Prostate gland (tissue), 2 donors: ENCODE measurements around the gene DCANP1. TPM values are rescaled to one million over a fixed set of nuclear protein-coding genes. Genes with fewer than 3 reads are reported as not detected.

Source experiments
- DNase-seq: peaks from one replicate; pipeline ENCODE4 v3.0.0-alpha.2; 2019; ENCODE audit warnings: low spot score
- H3K27ac ChIP-seq, 2 donors: fragments of 200-600 bp; sonication (generic); 2 replicates each; pipeline ENCODE4 v1.5.1; 2017 to 2019
- H3K27me3 ChIP-seq: fragments of 200-600 bp; sonication (generic); replicated peaks from 2 replicates; pipeline ENCODE4 v1.5.1; 2019; ENCODE audit not compliant: insufficient read depth
- H3K36me3 ChIP-seq, 2 donors: fragments of 200-600 bp; sonication (generic); 1 replicate in 1 of 2; 2 replicates in 1 of 2; pipeline versions ENCODE4 v1.5.1 to v1.8.1; 2017 to 2019
- H3K4me1 ChIP-seq: fragments of 200-600 bp; sonication (generic); replicated peaks from 2 replicates; pipeline ENCODE4 v1.5.1; 2019
- H3K4me3 ChIP-seq, 2 donors: fragments of 200-600 bp; sonication (generic); 2 replicates each; pipeline ENCODE4 v1.5.1; 2017 to 2019
- H3K9me3 ChIP-seq: fragments of 200-600 bp; sonication (generic); 2 replicates; pipeline ENCODE4 v1.5.1; 2017
- POLR2A ChIP-seq: fragments of 450-650 bp; IDR thresholded peaks from one replicate; pipeline ENCODE4 v1.6.1; 2016; ENCODE audit warnings: antibody characterized with exemption, mild to moderate bottlenecking
- POLR2AphosphoS5 ChIP-seq: sonication (generic); formaldehyde crosslinking; IDR thresholded peaks from one replicate; pipeline ENCODE4 v1.6.1; 2017; ENCODE audit warnings: antibody characterized with exemption
- WGBS: methylation state at CpG from one replicate; pipeline ENCODE4 v1.1.5; 2018; 5-methylcytosine and 5-hydroxymethylcytosine counted together
- intact Hi-C: fragments of 100-400 bp; cut with DNase I; formaldehyde crosslinking; loops from one replicate; pipeline ENCODE4 v1.14.2; 2022
- total RNA-seq, 2 donors: library from RNA; depleted of rRNA; stranded (reverse); fragments of >200 nt; gene quantifications; one replicate each; pipeline ENCODE4 v1.1.0, GENCODE V29; 2016
- TF ChIP-seq, protein P1 (sequence below), 4 experiments: fragments of 200-600 bp in 2 of 4; fragments of 450-650 bp in 2 of 4; sonication (generic) in 2 of 4; IDR thresholded peaks; 1 replicate in 3 of 4; 2 replicates in 1 of 4; pipeline ENCODE4 v1.5.1; 2016 to 2019; ENCODE audit warnings: antibody characterized with exemption in 4 of 4, mild to moderate bottlenecking in 2 of 4, moderate library complexity in 2 of 4

DCANP1 gene
- total RNA-seq, 2 donors from 2014 or later, result not detected

DNA sequence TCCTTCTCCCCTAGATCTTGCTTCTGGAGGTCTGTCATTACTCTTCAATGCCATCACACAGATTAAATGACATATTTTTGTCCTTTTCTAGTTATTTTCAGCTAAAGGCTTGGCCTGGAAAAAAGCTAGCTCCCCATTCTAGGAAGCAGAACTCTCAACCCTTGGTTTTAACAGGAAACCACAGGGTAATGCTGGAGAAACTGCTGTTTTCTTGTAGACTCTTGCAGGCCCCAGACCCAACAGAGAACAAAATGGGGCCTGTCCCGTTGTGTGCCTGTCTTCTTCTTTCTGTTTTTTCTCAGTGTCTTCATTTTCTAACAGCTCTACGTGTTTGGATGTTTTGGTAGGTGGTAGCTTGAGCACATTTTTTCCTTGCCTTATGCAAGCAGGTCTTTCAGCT lies 21.5 kb downstream of the DCANP1 start:
- WGBS, result 45% methylated on average over 2 of the region's 2 CpGs
- DNase-seq, result no peak
- no peak for TF ChIP-seq POLR2AphosphoS5
- TF ChIP-seq, protein P1, sequence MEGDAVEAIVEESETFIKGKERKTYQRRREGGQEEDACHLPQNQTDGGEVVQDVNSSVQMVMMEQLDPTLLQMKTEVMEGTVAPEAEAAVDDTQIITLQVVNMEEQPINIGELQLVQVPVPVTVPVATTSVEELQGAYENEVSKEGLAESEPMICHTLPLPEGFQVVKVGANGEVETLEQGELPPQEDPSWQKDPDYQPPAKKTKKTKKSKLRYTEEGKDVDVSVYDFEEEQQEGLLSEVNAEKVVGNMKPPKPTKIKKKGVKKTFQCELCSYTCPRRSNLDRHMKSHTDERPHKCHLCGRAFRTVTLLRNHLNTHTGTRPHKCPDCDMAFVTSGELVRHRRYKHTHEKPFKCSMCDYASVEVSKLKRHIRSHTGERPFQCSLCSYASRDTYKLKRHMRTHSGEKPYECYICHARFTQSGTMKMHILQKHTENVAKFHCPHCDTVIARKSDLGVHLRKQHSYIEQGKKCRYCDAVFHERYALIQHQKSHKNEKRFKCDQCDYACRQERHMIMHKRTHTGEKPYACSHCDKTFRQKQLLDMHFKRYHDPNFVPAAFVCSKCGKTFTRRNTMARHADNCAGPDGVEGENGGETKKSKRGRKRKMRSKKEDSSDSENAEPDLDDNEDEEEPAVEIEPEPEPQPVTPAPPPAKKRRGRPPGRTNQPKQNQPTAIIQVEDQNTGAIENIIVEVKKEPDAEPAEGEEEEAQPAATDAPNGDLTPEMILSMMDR (IDR thresholded peaks at IDR 0.05), result no peak
- no peak for TF ChIP-seq POLR2A
- intact Hi-C loops, result no loop called here
- H3K9me3 ChIP-seq, result no peaks in the 10 kb centered on the region
- H3K4me1 ChIP-seq, result no peaks in the 10 kb centered on the region
- H3K4me3 ChIP-seq, result no peak overlapping the region
- H3K36me3 ChIP-seq, result no peaks in the 10 kb centered on the region
- H3K27me3 ChIP-seq, result no peaks in the 10 kb centered on the region
- no peak overlapping the region for H3K27ac ChIP-seq

- Histone ChIP-seq H3K4me3 (no peak overlapping the region), H3K4me1 (no peaks in the 10 kb centered on the region), H3K9me3 (no peaks in the 10 kb centered on the region), H3K27me3 (no peaks in the 10 kb centered on the region), H3K27ac (no peak overlapping the region), H3K36me3 (no peaks in the 10 kb centered on the region)
- no peak for DNase-seq
- 86% methylated on average over 1 of the region's 1 CpG for WGBS
- TF ChIP-seq POLR2AphosphoS5 (no peak), POLR2A (no peak)
- TF ChIP-seq, protein P1 (IDR thresholded peaks at IDR 0.05), result no peak
- intact Hi-C loops, result no loop called here
Observed at GRCh38 chr5:135423846-135424168, 23.3 kb downstream of the DCANP1 start.

GRCh38 chr5:135423146-135423845 lies 23.9 kb downstream of the DCANP1 start:
- no peak overlapping the region for H3K27ac ChIP-seq
- DNase-seq, result no peak
- TF ChIP-seq POLR2A, result no peak
- TF ChIP-seq POLR2AphosphoS5, result no peak
- TF ChIP-seq, protein P1 (IDR thresholded peaks at IDR 0.05), result no peak
- intact Hi-C loops, result no loop called here
- H3K9me3 ChIP-seq, result no peaks in the 10 kb centered on the region
- H3K4me3 ChIP-seq, result no peak overlapping the region
- no peaks in the 10 kb centered on the region for H3K36me3 ChIP-seq
- H3K4me1 ChIP-seq, result no peaks in the 10 kb centered on the region
- no peaks in the 10 kb centered on the region for H3K27me3 ChIP-seq
- 94% methylated on average over 7 of the region's 7 CpGs for WGBS

- TF ChIP-seq POLR2AphosphoS5 (no peak), POLR2A (no peak)
- TF ChIP-seq, protein P1 (IDR thresholded peaks at IDR 0.05), result no peak
- intact Hi-C loops, result no loop called here
- Histone ChIP-seq H3K9me3 (no peaks in the 10 kb centered on the region), H3K4me3 (no peak overlapping the region), H3K4me1 (no peaks in the 10 kb centered on the region), H3K36me3 (no peaks in the 10 kb centered on the region), H3K27ac (no peak overlapping the region), H3K27me3 (no peaks in the 10 kb centered on the region)
- DNase-seq, result no peak
Observed at GRCh38 chr5:135422419-135422818, 24.7 kb downstream of the DCANP1 start.

DNA sequence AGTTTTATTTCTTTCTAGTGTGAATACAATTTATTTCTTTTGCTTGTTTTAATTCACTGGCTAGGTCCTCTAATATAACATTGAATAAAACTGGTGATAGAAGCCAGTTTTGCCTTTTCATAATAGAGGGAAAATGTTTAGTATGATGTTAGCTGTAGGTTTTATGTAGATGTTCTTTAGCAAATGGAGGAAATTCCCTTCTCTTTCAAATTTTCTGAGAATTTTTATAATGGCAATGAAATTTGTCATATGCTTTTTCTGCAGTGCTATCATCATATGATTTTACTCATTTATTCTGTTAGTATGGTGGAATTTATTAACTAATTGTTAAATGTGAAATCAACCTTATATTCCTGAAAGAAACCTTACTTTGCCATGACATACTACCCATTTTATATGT lies 30.1 kb downstream of the DCANP1 start:
- Histone ChIP-seq H3K36me3 (no peaks in the 10 kb centered on the region), H3K27ac (no peak overlapping the region), H3K27me3 (no peaks in the 10 kb centered on the region), H3K4me3 (no peak overlapping the region), H3K9me3 (no peaks in the 10 kb centered on the region), H3K4me1 (no peaks in the 10 kb centered on the region)
- no peak for TF ChIP-seq POLR2AphosphoS5
- DNase-seq, result no peak
- intact Hi-C loops, result no loop called here
